B cell (primary cell): ENCODE data around the gene CD276. TPM values are rescaled to one million over a fixed set of nuclear protein-coding genes. Genes with fewer than 3 reads are reported as not detected.

Experiments
- ATAC-seq: fragments of 200-7000 bp; cut with Tn5 transposase; one replicate; pipeline ENCODE4 v1.10.0; 2021; ENCODE audit warnings: low read depth, mild to moderate bottlenecking, moderate number of reproducible peaks, moderate library complexity
- CTCF ChIA-PET: fragments of 350-600 bp; sonication (Branson Sonifier 250); formaldehyde crosslinking; loops from one replicate; lab custom pipeline; 2021; ENCODE audit warnings: antibody characterized with exemption, inconsistent platforms; lab: Charles Lee
- POLR2A ChIA-PET: fragments of 350-600 bp; sonication (Branson Sonifier 250); formaldehyde crosslinking; loops from one replicate; lab custom pipeline; 2021; ENCODE audit warnings: antibody characterized with exemption; lab: Charles Lee
- DNase-seq: peaks from one replicate; pipeline ENCODE4 v3.0.0; 2013
- H2AFZ ChIP-seq: 2 replicates; pipeline ENCODE4 v1.6.1; 2012; ENCODE audit warnings: mild to moderate bottlenecking, low read depth, low read length; ENCODE audit not compliant: insufficient read depth, poor library complexity, severe bottlenecking
- H3K27ac ChIP-seq, 2 donors: 1 replicate in 1 of 2; 2 replicates in 1 of 2; pipeline ENCODE4 v1.5.1; 2012 to 2013; ENCODE audit warnings: low read length in 2 of 2, mild to moderate bottlenecking in 2 of 2, moderate library complexity in 1 of 2
- H3K27me3 ChIP-seq, 4 experiments: fragments of 200-600 bp in 1 of 4; sonication (generic) in 1 of 4; replicated peaks in 1 of 4; 1 replicate in 2 of 4; 2 replicates in 2 of 4; pipeline versions ENCODE4 v1.6.1 to v1.7.0; 2013 to 2016; ENCODE audit warnings: low read length in 3 of 4, mild to moderate bottlenecking in 2 of 4, mixed read lengths in 1 of 4, moderate library complexity in 1 of 4; ENCODE audit not compliant: insufficient read depth in 4 of 4, control insufficient read depth in 3 of 4; ENCODE audit errors: control extremely low read depth in 1 of 4
- H3K36me3 ChIP-seq, 2 experiments: replicated peaks in 1 of 2; 1 replicate in 1 of 2; 2 replicates in 1 of 2; pipeline versions ENCODE4 v1.6.1 to v1.7.1; 2013; ENCODE audit warnings: low read length in 1 of 2; ENCODE audit not compliant: insufficient read depth in 2 of 2, control insufficient read depth in 1 of 2; ENCODE audit errors: control extremely low read depth in 1 of 2, extremely low read depth in 1 of 2
- H3K4me1 ChIP-seq, 2 donors: fragments of 200-600 bp in 1 of 2; sonication (generic) in 1 of 2; 1 replicate in 1 of 2; 2 replicates in 1 of 2; pipeline versions ENCODE4 v1.5.1 to v1.6.1; 2013 to 2017; ENCODE audit warnings: low read length in 2 of 2; ENCODE audit not compliant: control insufficient read depth in 2 of 2, insufficient read depth in 2 of 2
- H3K4me2 ChIP-seq: replicated peaks from 2 replicates; pipeline ENCODE3; 2012; ENCODE audit warnings: mild to moderate bottlenecking, low read depth, low read length; ENCODE audit not compliant: poor library complexity, severe bottlenecking
- H3K4me3 ChIP-seq, 5 experiments: fragments of 200-600 bp in 1 of 5; sonication (generic) in 1 of 5; 1 replicate in 3 of 5; 2 replicates in 2 of 5; pipeline versions ENCODE4 v1.5.1 to v1.7.0; 2011 to 2016; ENCODE audit warnings: low read length in 4 of 5, mild to moderate bottlenecking in 4 of 5, low read depth in 2 of 5, control low read depth in 1 of 5, moderate library complexity in 1 of 5; ENCODE audit not compliant: insufficient read depth in 1 of 5; ENCODE audit errors: control extremely low read depth in 1 of 5, extremely low read depth in 1 of 5
- H3K79me2 ChIP-seq: fragments of 200-600 bp; sonication (generic); one replicate; pipeline ENCODE4 v1.6.0; 2016; ENCODE audit warnings: low read length; ENCODE audit not compliant: control insufficient read depth, insufficient read depth
- H3K9ac ChIP-seq: fragments of 200-600 bp; sonication (generic); 2 replicates; pipeline ENCODE4 v1.6.1; 2017; ENCODE audit warnings: mild to moderate bottlenecking, low read length, moderate library complexity
- H3K9me3 ChIP-seq, 3 donors: one replicate each; pipeline versions ENCODE4 v1.6.1 to v1.7.1; 2013; ENCODE audit warnings: low read length in 2 of 3; ENCODE audit not compliant: control insufficient read depth in 2 of 3, insufficient read depth in 1 of 3; ENCODE audit errors: control extremely low read depth in 1 of 3
- H4K20me1 ChIP-seq: 2 replicates; pipeline ENCODE4 v1.6.0; 2012; ENCODE audit warnings: mild to moderate bottlenecking, low read length; ENCODE audit not compliant: insufficient read depth, control insufficient read depth, poor library complexity, severe bottlenecking
- H3K27ac Mint-ChIP-seq: one replicate; pipeline ENCODE4 v1.8.0; 2021; ENCODE audit warnings: mixed read lengths
- H3K27me3 Mint-ChIP-seq: one replicate; pipeline ENCODE4 v1.8.0; 2021; ENCODE audit warnings: mixed read lengths
- H3K4me1 Mint-ChIP-seq: one replicate; pipeline ENCODE4 v1.8.0; 2021; ENCODE audit warnings: mixed read lengths
- H3K4me3 Mint-ChIP-seq: one replicate; pipeline ENCODE4 v1.8.0; 2021; ENCODE audit warnings: mixed read lengths
- H3K9me3 Mint-ChIP-seq: one replicate; pipeline ENCODE4 v1.8.0; 2022; ENCODE audit warnings: mixed read lengths; ENCODE audit not compliant: insufficient read depth
- EZH2 ChIP-seq: IDR thresholded peaks from 2 replicates; pipeline ENCODE4 v1.6.1; 2012; ENCODE audit warnings: borderline replicate concordance, low read depth, mild to moderate bottlenecking, moderate library complexity, low read length; ENCODE audit not compliant: insufficient read depth, poor library complexity, severe bottlenecking
- WGBS: methylation state at CpG from one replicate; pipeline ENCODE4 v1.1.5; 2013; ENCODE audit warnings: missing lambda C conversion rate; ENCODE audit not compliant: insufficient coverage; 5-methylcytosine and 5-hydroxymethylcytosine counted together
- intact Hi-C: fragments of 100-400 bp; cut with micrococcal nuclease; formaldehyde crosslinking; loops from one replicate; pipeline ENCODE4 v1.10.0; 2022
- polyA minus RNA-seq: library from RNA; depleted of rRNA, polyadenylated mRNA; stranded (reverse); fragments of >200 nt; gene quantifications from 2 replicates; pipeline ENCODE4 v1.2.3, GENCODE V29; 2012
- polyA plus RNA-seq: library from polyadenylated mRNA; depleted of rRNA; stranded (reverse); fragments of >200 nt; gene quantifications from 2 replicates; pipeline ENCODE4 v1.2.3, GENCODE V29; 2012
- total RNA-seq, 2 donors: library from RNA; stranded (reverse); fragments of 120-200 nt in 1 of 2; gene quantifications; 1 replicate in 1 of 2; 2 replicates in 1 of 2; pipeline versions ENCODE4 v1.2.3 to v1.2.4, GENCODE V29; 2013 to 2022
- TF ChIP-seq, protein P1 (sequence below): fragments of 200-600 bp; IDR thresholded peaks from one replicate; pipeline ENCODE4 v1.8.0; 2022; ENCODE audit warnings: antibody characterized with exemption, mild to moderate bottlenecking

CD276 gene
- not detected in 2 replicates for total RNA-seq
- total RNA-seq (2013): 1.1 TPM
- polyA plus RNA-seq: not detected in 2 replicates
- polyA minus RNA-seq: 0.71 TPM in 1 of 2 replicates, not detected in the other

DNA sequence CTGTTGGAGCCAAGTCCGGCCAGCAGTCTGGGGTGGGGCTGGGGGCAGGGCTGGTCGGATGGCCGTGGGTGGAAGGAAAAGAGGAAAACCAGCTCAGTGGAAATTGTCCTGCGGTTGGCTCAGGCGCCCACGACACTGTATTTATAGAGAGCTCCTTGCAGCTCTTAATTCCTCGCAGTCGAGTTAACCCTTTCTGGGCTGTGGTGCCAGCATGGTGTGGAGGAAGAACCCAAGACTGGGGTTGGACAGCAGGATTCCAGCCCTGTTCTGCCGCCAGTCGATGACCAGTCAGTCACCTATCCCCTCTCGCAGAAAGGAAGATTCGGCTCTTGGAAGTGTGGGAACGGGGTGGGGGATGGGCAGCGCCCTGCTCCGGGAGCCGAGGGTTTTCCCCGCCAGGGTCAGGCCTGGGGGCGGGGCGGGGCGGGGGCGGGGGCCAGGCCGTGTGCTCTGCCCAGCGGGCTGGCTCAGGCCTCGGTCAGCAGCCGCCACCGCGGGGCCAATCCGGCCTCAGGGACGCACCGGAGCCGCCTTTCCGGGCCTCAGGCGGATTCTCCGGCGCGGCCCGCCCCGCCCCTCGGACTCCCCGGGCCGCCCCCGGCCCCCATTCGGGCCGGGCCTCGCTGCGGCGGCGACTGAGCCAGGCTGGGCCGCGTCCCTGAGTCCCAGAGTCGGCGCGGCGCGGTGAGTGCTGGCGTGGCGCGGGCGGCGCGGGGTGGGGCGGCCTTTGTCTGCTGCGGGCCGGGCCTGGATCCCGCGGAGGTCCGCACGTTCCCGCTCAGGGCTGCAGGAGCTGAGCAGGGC is at the start of gene CD276:
Gene CD276 (plus strand): TSS at position 607 of the 804 bp plus-strand sequence. CDS start 15,257 bp downstream, outside the sequence.
- no peak within 1 kb of the TSS for H3K9ac ChIP-seq
- no peaks in the 10 kb centered on the region for H3K79me2 ChIP-seq
- H3K9me3 ChIP-seq: no peaks in the 10 kb centered on the region
- Mint-ChIP-seq H3K9me3 (no peaks in the 10 kb centered on the region), H3K27me3 (peaks cover 67% of the 10 kb centered on the region), H3K27ac (no peak within 1 kb of the TSS), H3K4me3 (peak within 1 kb of the TSS; percentile 61), H3K4me1 (peaks cover 8% of the 10 kb centered on the region)
- TF ChIP-seq EZH2: no peak
- TF ChIP-seq, protein P1, sequence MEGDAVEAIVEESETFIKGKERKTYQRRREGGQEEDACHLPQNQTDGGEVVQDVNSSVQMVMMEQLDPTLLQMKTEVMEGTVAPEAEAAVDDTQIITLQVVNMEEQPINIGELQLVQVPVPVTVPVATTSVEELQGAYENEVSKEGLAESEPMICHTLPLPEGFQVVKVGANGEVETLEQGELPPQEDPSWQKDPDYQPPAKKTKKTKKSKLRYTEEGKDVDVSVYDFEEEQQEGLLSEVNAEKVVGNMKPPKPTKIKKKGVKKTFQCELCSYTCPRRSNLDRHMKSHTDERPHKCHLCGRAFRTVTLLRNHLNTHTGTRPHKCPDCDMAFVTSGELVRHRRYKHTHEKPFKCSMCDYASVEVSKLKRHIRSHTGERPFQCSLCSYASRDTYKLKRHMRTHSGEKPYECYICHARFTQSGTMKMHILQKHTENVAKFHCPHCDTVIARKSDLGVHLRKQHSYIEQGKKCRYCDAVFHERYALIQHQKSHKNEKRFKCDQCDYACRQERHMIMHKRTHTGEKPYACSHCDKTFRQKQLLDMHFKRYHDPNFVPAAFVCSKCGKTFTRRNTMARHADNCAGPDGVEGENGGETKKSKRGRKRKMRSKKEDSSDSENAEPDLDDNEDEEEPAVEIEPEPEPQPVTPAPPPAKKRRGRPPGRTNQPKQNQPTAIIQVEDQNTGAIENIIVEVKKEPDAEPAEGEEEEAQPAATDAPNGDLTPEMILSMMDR: no peak
- peak within 1 kb of the TSS; percentile 72 for H3K4me2 ChIP-seq
- WGBS: 7% methylated on average over 64 of the region's 69 CpGs
- intact Hi-C loops: no loop called here
- peak within 1 kb of the TSS; percentile 49 for H2AFZ ChIP-seq
- no peak within 1 kb of the TSS for H3K27ac ChIP-seq
- DNase-seq: no peak
- POLR2A ChIA-PET: interaction anchor here (0.6 kb wide), 1 partner anchor 10 kb away, joined by 5 read pairs; no protein-coding TSS in a partner anchor
- peak within 1 kb of the TSS in 3 of 5 experiments; percentile 14 to 19 (median 18) for H3K4me3 ChIP-seq
- H4K20me1 ChIP-seq: no peaks in the 10 kb centered on the region
- CTCF ChIA-PET: interaction anchor here (0.6 to 1.0 kb wide), 3 partner anchors 16 to 569 kb away, joined by 3 read pairs; no protein-coding TSS in a partner anchor
- H3K27me3 ChIP-seq: peaks cover 0 to 51% (median 23%) of the 10 kb centered on the region in 4 experiments
- no peak for ATAC-seq
- peaks cover 9 to 12% of the 10 kb centered on the region in 2 donors for H3K4me1 ChIP-seq
- no peaks in the 10 kb centered on the region for H3K36me3 ChIP-seq

DNA sequence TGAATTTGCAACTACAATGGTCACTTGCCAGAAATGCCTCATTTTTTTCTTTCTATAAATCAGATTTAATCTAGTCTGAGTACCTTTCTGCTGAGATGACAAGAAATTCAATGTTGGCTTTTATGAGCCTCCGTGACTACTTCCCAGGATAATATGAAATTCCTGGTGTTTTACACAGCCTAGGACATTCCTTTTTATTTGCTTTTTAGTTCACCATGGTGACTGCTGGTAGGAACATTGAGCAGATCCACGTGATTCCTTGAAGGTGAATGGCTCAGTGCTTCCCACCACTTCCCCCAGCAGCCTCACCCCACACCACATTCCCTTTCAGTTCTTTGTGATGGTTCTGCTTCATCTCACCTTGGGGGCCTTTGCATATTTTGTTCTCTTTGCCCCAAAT is 46.7 kb upstream of the CD276 start:
- intact Hi-C loops: loop anchor here (2.0 to 10.0 kb wide), 7 partner anchors 63 to 1520 kb away; partner anchors contain the start of genes ARIH1, HEXA, MYO9A and NEO1
- ChIA-PET CTCF (interaction anchor here (0.6 to 6.1 kb wide), 14 partner anchors 8 to 398 kb away, joined by 3 to 81 read pairs (median 7); no protein-coding TSS in a partner anchor), POLR2A (interaction anchor here (0.6 kb wide), 1 partner anchor 9 kb away, joined by 3 read pairs; no protein-coding TSS in a partner anchor)
- peaks cover 0 to 15% of the 10 kb centered on the region in 2 donors for H3K4me1 ChIP-seq
- 86% methylated on average over 2 of the region's 2 CpGs for WGBS
- DNase-seq: peak; percentile 21
- no peak overlapping the region for H3K4me2 ChIP-seq
- H3K9me3 ChIP-seq: peaks cover 3 to 20% (median 4%) of the 10 kb centered on the region in 3 donors
- no peak overlapping the region for H3K4me3 ChIP-seq
- Mint-ChIP-seq H3K9me3 (peaks cover 13% of the 10 kb centered on the region), H3K27me3 (peaks cover 21% of the 10 kb centered on the region), H3K27ac (no peak overlapping the region), H3K4me1 (peaks cover 17% of the 10 kb centered on the region), H3K4me3 (no peak overlapping the region)
- ATAC-seq: no peak
- H3K27me3 ChIP-seq: peaks cover 0 to 8% (median 6%) of the 10 kb centered on the region in 4 experiments
- H3K27ac ChIP-seq: no peak overlapping the region
- peaks cover 3% of the 10 kb centered on the region for H3K79me2 ChIP-seq
- H3K9ac ChIP-seq: no peak overlapping the region
- peaks cover 2% of the 10 kb centered on the region for H4K20me1 ChIP-seq
- no peak overlapping the region for H2AFZ ChIP-seq
- H3K36me3 ChIP-seq: no peaks in the 10 kb centered on the region
- TF ChIP-seq, protein P1: no peak
- no peak for TF ChIP-seq EZH2
